ENCODE results near the gene SORCS2. TPM values are rescaled to one million over a fixed set of nuclear protein-coding genes. Genes with fewer than 3 reads are reported as not detected.

SORCS2 gene
- total RNA-seq, 4 donors from 2014 or later: 0.53 to 9.9 (median 0.90) TPM

DNA sequence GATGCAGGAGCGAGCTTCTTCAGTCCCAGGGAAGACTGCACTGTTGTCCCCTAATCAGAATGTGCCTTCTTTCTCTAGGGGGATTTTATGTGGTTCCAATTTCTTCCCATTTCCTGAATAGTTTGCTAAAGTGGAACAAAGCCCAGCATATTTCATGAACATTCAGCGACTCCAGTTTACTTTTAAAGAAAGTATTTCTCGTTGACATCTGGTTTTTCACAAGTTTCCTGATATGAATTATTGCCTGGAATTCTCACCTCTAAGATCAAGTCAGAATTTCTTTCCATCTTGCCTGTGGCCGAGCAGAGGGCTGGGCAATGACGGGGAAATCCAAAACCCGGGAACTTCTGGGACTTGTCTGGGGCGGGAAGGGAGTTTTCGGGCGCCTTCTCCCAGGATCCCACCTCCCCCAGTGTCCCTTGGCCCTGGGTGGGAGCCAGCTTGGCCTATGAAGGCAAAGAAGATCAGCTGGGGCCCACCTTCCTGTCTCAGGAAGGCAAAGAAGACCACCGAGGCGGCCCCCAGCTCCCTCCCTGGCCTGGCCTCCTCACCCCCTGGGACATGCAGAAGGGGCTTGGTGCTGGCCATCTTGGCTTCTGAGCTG, 15.4 kb downstream of the SORCS2 start:
- H3K4me1 ChIP-seq: peaks cover 0 to 19% (median 0%) of the 10 kb centered on the region in 4 donors
- no peaks in the 10 kb centered on the region for H3K36me3 ChIP-seq
- DNase-seq: no peak
- H3K27me3 ChIP-seq: no peaks in the 10 kb centered on the region
- H3K4me3 ChIP-seq: no peak overlapping the region
- no peaks in the 10 kb centered on the region for H3K9me3 ChIP-seq
- TF ChIP-seq POLR2A (IDR thresholded peaks at IDR 0.05): no peak
- TF ChIP-seq, protein P1, sequence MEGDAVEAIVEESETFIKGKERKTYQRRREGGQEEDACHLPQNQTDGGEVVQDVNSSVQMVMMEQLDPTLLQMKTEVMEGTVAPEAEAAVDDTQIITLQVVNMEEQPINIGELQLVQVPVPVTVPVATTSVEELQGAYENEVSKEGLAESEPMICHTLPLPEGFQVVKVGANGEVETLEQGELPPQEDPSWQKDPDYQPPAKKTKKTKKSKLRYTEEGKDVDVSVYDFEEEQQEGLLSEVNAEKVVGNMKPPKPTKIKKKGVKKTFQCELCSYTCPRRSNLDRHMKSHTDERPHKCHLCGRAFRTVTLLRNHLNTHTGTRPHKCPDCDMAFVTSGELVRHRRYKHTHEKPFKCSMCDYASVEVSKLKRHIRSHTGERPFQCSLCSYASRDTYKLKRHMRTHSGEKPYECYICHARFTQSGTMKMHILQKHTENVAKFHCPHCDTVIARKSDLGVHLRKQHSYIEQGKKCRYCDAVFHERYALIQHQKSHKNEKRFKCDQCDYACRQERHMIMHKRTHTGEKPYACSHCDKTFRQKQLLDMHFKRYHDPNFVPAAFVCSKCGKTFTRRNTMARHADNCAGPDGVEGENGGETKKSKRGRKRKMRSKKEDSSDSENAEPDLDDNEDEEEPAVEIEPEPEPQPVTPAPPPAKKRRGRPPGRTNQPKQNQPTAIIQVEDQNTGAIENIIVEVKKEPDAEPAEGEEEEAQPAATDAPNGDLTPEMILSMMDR (IDR thresholded peaks at IDR 0.05): no peak
- peak overlapping the region in 3 of 4 donors; percentile 9 to 63 (median 46) for H3K27ac ChIP-seq

DNA sequence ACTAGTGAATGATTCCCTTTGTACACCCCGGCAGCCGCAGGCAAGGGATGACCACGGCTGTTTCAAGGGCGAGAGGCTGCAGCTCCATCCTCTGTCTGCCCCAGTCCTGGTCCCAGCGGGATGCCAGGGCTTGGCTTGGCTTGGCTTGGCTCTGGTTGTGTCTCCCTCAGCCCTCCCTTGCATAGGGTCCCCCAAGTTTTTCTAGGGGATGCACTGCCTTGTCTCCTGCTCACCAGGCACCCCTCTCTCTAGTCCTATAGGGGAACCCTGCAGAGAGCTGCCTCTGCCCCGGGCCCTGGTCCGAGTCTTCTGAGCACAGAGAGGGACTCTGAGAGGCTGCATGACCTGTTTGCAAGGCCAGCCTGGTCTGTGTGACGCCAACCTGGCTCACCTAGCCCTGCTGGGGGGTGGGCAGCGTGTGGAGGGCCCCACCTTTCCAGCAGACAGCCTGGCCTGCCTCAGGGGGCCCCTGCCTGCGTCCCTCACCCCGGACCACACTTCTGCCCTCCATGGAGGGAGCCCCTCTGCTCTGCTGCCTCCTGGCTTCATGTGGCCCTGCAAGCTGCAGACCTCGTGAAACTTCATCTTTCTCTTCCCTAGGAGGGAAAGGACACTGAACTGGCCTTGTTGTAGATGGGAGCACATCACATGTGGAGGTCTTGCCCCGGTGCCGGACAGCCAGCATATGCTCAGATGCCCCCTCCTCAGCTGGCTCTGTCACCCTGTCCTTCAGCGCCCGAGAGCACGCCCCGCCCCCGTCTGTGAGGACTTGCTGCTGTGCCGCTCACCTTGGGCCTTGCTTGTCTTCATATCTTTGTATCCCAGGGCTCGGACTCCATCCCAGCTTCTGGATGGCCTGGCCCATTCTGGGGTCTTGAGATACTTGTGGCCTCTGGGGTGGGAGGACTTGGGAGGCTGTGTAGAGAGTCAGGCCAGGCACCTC, 16.4 kb downstream of the SORCS2 start:
- Histone ChIP-seq H3K27me3 (no peaks in the 10 kb centered on the region), H3K4me1 (peaks cover 0 to 19% (median 0%) of the 10 kb centered on the region in 4 donors), H3K4me3 (no peak overlapping the region), H3K27ac (no peak overlapping the region), H3K36me3 (no peaks in the 10 kb centered on the region), H3K9me3 (no peaks in the 10 kb centered on the region)
- no peak for TF ChIP-seq POLR2A (IDR thresholded peaks at IDR 0.05)
- TF ChIP-seq, protein P1 (IDR thresholded peaks at IDR 0.05): no peak
- DNase-seq: no peak

DNA sequence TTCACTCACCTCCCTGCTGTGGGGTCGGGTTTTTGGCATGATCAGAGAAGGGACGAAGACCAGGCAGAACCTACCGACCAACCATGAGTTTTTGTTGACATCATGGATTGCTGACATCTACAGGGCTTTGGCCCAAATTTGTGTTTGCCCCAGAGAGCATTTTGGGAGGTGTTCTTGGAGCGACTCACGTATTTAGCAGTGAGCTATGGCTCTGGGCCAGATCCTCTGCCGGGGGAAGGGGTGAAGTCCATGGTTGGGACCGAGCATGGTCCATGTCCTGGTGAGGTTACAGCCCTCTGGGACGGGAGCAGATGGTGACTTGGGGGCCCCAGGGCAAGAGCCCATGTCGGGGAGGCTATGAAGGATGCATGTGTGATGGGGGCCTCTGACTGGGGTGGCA, 17.4 kb downstream of the SORCS2 start:
- TF ChIP-seq, protein P1 (IDR thresholded peaks at IDR 0.05): no peak
- TF ChIP-seq POLR2A (IDR thresholded peaks at IDR 0.05): no peak
- Histone ChIP-seq H3K4me3 (no peak overlapping the region), H3K27me3 (no peaks in the 10 kb centered on the region), H3K4me1 (peaks cover 0 to 19% (median 0%) of the 10 kb centered on the region in 4 donors), H3K27ac (no peak overlapping the region), H3K36me3 (no peaks in the 10 kb centered on the region), H3K9me3 (no peaks in the 10 kb centered on the region)
- DNase-seq: no peak

DNA sequence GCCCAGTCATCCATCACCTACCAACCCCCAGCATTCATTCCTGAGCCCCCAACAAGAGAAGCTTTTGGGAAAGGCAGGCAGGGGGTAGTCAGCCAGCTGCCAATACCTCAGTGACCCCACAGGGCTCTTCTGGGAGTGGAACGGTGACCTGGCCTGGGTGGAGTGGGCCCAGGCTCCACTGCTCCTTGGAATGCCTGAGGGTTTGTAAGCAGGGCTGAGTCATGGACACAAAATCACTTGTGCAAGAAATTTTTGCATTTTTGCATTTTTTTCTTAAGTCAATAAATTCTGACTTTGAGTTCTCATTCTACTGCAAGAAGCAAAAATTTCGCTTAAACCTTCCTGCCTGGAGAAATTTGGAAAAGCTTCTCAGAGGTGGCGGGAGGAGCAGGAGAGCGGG, 18.5 kb downstream of the SORCS2 start:
- peaks cover 0 to 19% (median 0%) of the 10 kb centered on the region in 4 donors for H3K4me1 ChIP-seq
- TF ChIP-seq, protein P1 (IDR thresholded peaks at IDR 0.05): no peak
- no peak for TF ChIP-seq POLR2A (IDR thresholded peaks at IDR 0.05)

DNA sequence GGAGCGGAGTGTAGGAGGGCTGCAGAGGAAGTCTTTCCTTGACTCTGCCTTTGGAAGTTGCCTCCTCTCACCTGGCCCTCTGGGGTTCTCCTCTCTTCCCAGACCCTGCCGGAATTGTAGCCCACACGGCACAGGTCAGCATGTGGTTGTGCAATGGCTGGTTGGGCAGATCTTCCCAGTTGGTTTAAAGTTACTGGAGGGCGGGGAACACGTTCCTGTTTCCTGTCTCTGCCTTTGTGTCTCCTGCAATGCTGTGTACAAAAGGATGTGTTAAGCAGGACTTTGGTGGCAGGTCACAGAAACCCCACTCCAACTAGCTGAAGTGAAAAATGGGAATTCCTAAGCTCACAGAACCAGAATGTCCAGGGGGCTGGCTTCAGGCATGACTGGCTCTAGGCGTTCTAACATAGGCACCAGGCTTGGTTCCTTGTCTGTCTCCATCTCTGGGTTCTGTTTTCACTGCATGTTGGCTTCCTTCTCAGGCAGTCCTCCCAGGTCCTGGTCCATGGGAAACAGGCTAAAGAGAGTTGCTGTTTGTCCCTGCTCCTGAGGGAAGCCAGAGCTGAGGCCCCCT, 19.9 kb downstream of the SORCS2 start:
- TF ChIP-seq, protein P1 (IDR thresholded peaks at IDR 0.05): no peak
- Histone ChIP-seq H3K4me1 (peaks cover 0 to 8% (median 0%) of the 10 kb centered on the region in 4 donors), H3K27ac (no peak overlapping the region), H3K4me3 (no peak overlapping the region), H3K36me3 (no peaks in the 10 kb centered on the region), H3K27me3 (no peaks in the 10 kb centered on the region), H3K9me3 (no peaks in the 10 kb centered on the region)
- no peak for DNase-seq

More for the DNA sequence above, 18.5 kb downstream of the SORCS2 start:
- H3K36me3 ChIP-seq: no peaks in the 10 kb centered on the region
- DNase-seq: no peak
- H3K9me3 ChIP-seq: no peaks in the 10 kb centered on the region
- H3K27me3 ChIP-seq: no peaks in the 10 kb centered on the region
- no peak overlapping the region for H3K27ac ChIP-seq
- H3K4me3 ChIP-seq: no peak overlapping the region

Measured in Peyer's patch (tissue), 4 donors.